ENCODE results near the gene AKAP6.

Gene AKAP6

DNA sequence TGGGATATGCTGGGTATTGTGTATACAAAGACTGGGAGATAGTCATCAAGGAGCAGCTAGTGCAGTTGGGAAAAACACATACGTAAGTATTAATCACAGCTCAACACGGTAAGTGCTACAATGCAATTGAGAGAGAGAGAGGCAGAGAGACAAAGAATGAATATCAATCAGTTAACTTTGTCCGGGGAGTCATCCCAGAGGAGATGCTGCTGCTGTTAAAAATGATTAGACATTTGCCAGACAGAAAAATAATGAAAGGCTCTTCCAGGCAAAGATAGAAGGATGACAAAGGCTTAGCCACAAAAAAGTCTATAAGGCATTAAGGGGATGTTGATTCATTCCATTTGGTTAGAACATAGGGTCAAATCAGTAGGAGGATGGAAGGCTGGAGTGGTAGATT is 45.1 kb downstream of the AKAP6 start:
- Histone ChIP-seq H3K27ac (no peak overlapping the region), H3K4me1 (no peaks in the 10 kb centered on the region), H2AFZ (no peak overlapping the region), H3K79me2 (no peaks in the 10 kb centered on the region), H3K4me3 (ENCODE audit: low read depth, low read length) (no peak overlapping the region), H3K27me3 (ENCODE audit: control insufficient read depth, insufficient read depth, low read length) (no peaks in the 10 kb centered on the region), H3K36me3 (ENCODE audit: control insufficient read depth, insufficient read depth, low read length) (no peaks in the 10 kb centered on the region), H3K4me2 (ENCODE audit: low read length) (no peak overlapping the region), H3K9me3 (ENCODE audit: control insufficient read depth, low read length) (no peaks in the 10 kb centered on the region), H3K9ac (no peak overlapping the region)
- TF ChIP-seq, protein P1, sequence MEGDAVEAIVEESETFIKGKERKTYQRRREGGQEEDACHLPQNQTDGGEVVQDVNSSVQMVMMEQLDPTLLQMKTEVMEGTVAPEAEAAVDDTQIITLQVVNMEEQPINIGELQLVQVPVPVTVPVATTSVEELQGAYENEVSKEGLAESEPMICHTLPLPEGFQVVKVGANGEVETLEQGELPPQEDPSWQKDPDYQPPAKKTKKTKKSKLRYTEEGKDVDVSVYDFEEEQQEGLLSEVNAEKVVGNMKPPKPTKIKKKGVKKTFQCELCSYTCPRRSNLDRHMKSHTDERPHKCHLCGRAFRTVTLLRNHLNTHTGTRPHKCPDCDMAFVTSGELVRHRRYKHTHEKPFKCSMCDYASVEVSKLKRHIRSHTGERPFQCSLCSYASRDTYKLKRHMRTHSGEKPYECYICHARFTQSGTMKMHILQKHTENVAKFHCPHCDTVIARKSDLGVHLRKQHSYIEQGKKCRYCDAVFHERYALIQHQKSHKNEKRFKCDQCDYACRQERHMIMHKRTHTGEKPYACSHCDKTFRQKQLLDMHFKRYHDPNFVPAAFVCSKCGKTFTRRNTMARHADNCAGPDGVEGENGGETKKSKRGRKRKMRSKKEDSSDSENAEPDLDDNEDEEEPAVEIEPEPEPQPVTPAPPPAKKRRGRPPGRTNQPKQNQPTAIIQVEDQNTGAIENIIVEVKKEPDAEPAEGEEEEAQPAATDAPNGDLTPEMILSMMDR (IDR thresholded peaks at IDR 0.05): no peak

DNA sequence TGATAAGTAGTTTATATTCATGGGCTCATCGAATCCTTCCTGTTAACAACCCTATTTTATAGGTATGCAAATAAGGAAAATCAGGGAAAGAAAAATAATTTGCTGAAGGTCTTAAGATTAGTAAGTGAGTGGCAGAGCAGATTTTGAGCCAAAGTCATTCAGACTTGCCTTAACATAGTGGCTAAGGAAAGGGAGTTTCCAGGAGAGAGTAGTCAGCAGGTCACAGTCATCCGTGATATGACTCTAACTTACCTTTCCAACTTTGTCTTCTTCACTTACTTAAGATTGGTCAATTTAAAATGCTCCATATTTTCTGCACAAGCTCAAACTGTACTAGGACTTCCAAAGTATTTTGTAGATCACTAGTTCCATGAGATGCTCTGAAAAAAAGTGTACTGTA is 46.6 kb downstream of the AKAP6 start:
- TF ChIP-seq, protein P1 (IDR thresholded peaks at IDR 0.05): no peak
- Histone ChIP-seq H3K4me1 (peaks cover 5% of the 10 kb centered on the region), H3K4me3 (ENCODE audit: low read depth, low read length) (no peak overlapping the region), H3K27me3 (ENCODE audit: control insufficient read depth, insufficient read depth, low read length) (no peaks in the 10 kb centered on the region), H3K79me2 (no peaks in the 10 kb centered on the region), H3K9ac (no peak overlapping the region), H2AFZ (no peak overlapping the region), H3K9me3 (ENCODE audit: control insufficient read depth, low read length) (no peaks in the 10 kb centered on the region), H3K27ac (no peak overlapping the region), H3K36me3 (ENCODE audit: control insufficient read depth, insufficient read depth, low read length) (no peaks in the 10 kb centered on the region), H3K4me2 (ENCODE audit: low read length) (no peak overlapping the region)

DNA sequence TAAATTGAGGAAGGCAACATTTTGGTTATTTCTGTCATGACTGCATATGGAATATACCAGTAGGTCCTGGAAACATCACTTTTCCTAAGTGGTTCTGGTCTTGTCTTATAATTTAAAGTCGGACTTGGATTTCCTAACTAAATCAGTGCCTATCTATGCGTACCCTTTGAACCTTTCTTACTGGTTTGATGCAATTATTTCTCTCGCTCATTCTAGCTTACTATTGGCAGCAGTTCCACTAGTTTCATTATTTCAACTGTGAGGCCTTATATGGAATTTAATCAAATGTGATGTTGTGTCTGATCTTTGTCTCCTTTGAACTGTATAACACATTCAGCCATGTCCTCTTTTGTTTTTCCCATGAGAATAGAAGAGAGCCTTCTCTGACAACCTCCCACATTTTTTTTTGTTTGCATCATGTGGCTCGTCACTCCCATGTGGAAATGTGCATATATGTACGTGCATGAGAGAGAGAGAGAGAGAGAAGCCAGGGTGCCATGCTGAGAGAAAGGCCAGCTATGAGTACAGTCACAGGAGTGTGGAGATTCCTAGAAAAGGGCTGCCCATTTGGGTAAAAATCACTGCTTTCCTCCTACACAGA is 48.0 kb downstream of the AKAP6 start:
- TF ChIP-seq, protein P1 (IDR thresholded peaks at IDR 0.05): no peak
- H3K9me3 ChIP-seq (ENCODE audit: control insufficient read depth, low read length): no peaks in the 10 kb centered on the region
- no peak overlapping the region for H3K27ac ChIP-seq
- no peaks in the 10 kb centered on the region for H3K36me3 ChIP-seq (ENCODE audit: control insufficient read depth, insufficient read depth, low read length)
- peaks cover 5% of the 10 kb centered on the region for H3K4me1 ChIP-seq
- H3K4me2 ChIP-seq (ENCODE audit: low read length): no peak overlapping the region
- no peaks in the 10 kb centered on the region for H3K27me3 ChIP-seq (ENCODE audit: control insufficient read depth, insufficient read depth, low read length)
- no peak overlapping the region for H3K4me3 ChIP-seq (ENCODE audit: low read depth, low read length)
- no peak overlapping the region for H3K9ac ChIP-seq
- no peaks in the 10 kb centered on the region for H3K79me2 ChIP-seq
- H2AFZ ChIP-seq: no peak overlapping the region

DNA sequence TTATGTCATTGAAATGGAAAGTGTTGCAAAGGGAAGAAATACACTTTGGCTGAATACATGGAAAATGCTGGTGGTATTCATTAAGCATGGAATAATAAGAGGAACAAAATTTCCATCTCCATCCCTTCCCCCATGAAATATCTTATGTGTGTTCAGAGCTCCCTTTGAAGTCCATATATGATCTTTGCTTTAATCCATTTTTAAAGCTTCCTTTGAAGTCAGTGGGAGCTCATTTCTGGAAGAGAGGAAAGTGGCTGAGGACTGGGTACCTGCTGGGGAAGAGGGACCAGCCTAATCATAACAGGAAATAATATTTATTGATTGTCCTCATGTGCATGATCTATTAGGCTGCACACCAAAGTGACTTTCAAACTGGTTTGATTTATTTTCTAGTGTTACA is 49.2 kb downstream of the AKAP6 start:
- H3K4me3 ChIP-seq (ENCODE audit: low read depth, low read length): no peak overlapping the region

DNA sequence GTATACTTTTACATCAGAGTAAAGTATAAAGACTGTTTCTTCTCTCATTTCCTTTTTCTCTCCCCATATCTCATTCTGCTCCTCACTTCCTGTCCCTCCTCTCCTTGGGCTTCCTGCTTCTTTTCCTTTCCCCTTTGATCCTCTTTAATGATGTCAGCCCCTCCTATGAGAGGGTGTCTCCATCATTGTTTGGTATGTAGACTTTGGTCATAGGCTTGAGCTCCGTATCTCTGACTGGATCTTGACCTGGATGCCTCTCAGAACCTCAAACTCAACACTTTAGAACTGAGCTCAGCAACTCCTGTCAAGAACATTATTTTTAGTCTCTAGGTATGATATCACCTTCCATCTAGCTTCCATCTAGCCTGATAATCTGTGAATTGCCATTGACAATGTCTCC is 50.3 kb downstream of the AKAP6 start:
- no peak overlapping the region for H3K27ac ChIP-seq
- TF ChIP-seq, protein P1 (IDR thresholded peaks at IDR 0.05): no peak
- H2AFZ ChIP-seq: no peak overlapping the region
- H3K4me2 ChIP-seq (ENCODE audit: low read length): no peak overlapping the region
- no peaks in the 10 kb centered on the region for H3K27me3 ChIP-seq (ENCODE audit: control insufficient read depth, insufficient read depth, low read length)
- no peak overlapping the region for H3K4me3 ChIP-seq (ENCODE audit: low read depth, low read length)
- peaks cover 5% of the 10 kb centered on the region for H3K4me1 ChIP-seq
- no peaks in the 10 kb centered on the region for H3K9me3 ChIP-seq (ENCODE audit: control insufficient read depth, low read length)
- no peaks in the 10 kb centered on the region for H3K36me3 ChIP-seq (ENCODE audit: control insufficient read depth, insufficient read depth, low read length)
- no peaks in the 10 kb centered on the region for H3K79me2 ChIP-seq
- no peak overlapping the region for H3K9ac ChIP-seq

More for the DNA sequence above, 49.2 kb downstream of the AKAP6 start:
- H3K36me3 ChIP-seq (ENCODE audit: control insufficient read depth, insufficient read depth, low read length): no peaks in the 10 kb centered on the region
- no peak overlapping the region for H3K9ac ChIP-seq
- no peaks in the 10 kb centered on the region for H3K27me3 ChIP-seq (ENCODE audit: control insufficient read depth, insufficient read depth, low read length)
- no peak overlapping the region for H3K4me2 ChIP-seq (ENCODE audit: low read length)
- H3K9me3 ChIP-seq (ENCODE audit: control insufficient read depth, low read length): no peaks in the 10 kb centered on the region
- peaks cover 5% of the 10 kb centered on the region for H3K4me1 ChIP-seq
- H3K79me2 ChIP-seq: no peaks in the 10 kb centered on the region
- no peak overlapping the region for H2AFZ ChIP-seq
- H3K27ac ChIP-seq: no peak overlapping the region
- TF ChIP-seq, protein P1 (IDR thresholded peaks at IDR 0.05): no peak

All from parathyroid adenoma (tissue), 2 donors.